GM10266 (cell line): ENCODE measurements around the gene BEST4.
"Not testable (repeated sequence)": the region's sequence is repeated elsewhere in the genome, so short reads cannot be mapped to it uniquely, and the experiment has no call there.

ENCODE experiments used
- DNase-seq: peaks from one replicate; pipeline ENCODE4 v3.0.0; 2012; ENCODE audit errors: extremely low spot score
- TF ChIP-seq, protein P1 (sequence below): IDR thresholded peaks from 2 replicates; pipeline ENCODE4 v1.5.1; 2012; ENCODE audit warnings: mild to moderate bottlenecking, low read depth; ENCODE audit not compliant: control insufficient read depth, insufficient read depth; ENCODE audit errors: missing control alignments

Gene BEST4

DNA sequence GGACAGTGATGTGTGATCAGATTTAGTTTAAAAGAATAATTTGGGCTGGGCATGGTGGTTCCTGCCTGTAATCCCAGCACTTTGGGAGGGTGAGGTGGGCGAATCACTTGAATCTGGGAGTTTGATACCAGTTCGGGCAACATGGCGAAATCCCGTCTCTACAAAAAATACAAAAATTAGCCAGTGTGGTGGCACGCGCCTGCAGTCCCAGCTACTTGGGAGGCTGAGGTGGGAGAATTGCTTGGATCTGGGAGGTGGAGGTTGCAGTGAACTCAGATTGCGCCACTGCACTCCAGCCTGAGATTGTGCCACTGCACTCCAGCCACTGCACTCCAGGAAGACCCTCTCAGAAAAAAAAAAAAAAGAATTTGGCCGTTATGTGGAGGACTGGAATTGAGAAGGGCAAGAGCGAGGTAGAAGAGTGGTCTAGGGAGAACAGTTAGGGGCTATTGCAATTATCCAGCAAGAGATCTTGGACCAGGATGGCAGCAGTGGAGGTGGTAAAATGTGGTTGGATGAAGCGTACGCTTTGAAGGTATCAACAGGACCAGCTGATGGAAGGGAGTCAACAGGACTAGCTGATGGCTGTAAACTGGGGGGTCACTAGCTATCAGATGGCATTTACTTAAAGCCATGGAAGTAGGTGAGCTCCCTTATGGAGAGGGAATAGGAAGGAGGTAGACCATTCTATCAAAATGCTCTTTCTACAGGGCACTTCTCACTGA lies 30.0 kb upstream of the BEST4 start:
- DNase-seq, result no peak
- TF ChIP-seq, protein P1, sequence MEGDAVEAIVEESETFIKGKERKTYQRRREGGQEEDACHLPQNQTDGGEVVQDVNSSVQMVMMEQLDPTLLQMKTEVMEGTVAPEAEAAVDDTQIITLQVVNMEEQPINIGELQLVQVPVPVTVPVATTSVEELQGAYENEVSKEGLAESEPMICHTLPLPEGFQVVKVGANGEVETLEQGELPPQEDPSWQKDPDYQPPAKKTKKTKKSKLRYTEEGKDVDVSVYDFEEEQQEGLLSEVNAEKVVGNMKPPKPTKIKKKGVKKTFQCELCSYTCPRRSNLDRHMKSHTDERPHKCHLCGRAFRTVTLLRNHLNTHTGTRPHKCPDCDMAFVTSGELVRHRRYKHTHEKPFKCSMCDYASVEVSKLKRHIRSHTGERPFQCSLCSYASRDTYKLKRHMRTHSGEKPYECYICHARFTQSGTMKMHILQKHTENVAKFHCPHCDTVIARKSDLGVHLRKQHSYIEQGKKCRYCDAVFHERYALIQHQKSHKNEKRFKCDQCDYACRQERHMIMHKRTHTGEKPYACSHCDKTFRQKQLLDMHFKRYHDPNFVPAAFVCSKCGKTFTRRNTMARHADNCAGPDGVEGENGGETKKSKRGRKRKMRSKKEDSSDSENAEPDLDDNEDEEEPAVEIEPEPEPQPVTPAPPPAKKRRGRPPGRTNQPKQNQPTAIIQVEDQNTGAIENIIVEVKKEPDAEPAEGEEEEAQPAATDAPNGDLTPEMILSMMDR, result no peak

DNA sequence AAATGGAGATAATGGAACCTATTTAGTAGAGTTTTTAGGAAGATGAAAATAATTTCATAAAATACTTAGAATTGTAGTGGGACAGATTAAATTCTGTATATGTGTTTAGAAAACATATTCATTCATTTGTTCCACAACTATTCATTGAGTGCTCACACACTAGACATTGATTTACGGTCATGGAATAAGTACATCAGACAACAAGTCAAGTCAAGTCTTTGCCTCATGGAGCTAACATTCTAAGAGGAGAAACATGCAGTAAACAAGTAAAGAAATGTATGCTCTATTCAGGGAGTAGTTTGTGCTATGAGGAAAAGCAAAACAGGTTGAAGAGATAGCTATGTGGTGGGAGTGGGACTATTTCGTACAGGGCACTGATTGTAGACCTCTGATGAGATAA lies 29.3 kb upstream of the BEST4 start:
- no peak for DNase-seq
- TF ChIP-seq, protein P1, result no peak

DNA sequence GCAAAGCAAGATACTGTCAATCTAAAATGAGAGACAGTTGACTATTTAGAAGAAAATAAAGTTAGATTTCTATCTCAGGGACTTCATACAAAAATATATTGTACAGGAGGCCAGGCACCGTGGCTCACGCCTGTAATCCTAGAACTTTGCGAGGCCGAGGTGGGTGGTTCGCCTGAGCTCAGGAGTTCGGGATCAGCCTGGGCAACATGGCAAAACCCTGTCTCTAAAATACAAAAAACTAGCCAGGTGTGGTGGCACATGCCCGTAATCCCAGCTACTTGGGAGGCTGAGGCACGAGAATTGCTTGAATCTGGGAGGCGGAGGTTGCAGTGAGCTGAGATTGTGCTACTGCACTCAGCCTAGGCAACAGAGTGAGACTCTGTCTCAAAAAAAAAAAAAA lies 28.0 kb upstream of the BEST4 start:
- DNase-seq, result not testable (repeated sequence)

DNA sequence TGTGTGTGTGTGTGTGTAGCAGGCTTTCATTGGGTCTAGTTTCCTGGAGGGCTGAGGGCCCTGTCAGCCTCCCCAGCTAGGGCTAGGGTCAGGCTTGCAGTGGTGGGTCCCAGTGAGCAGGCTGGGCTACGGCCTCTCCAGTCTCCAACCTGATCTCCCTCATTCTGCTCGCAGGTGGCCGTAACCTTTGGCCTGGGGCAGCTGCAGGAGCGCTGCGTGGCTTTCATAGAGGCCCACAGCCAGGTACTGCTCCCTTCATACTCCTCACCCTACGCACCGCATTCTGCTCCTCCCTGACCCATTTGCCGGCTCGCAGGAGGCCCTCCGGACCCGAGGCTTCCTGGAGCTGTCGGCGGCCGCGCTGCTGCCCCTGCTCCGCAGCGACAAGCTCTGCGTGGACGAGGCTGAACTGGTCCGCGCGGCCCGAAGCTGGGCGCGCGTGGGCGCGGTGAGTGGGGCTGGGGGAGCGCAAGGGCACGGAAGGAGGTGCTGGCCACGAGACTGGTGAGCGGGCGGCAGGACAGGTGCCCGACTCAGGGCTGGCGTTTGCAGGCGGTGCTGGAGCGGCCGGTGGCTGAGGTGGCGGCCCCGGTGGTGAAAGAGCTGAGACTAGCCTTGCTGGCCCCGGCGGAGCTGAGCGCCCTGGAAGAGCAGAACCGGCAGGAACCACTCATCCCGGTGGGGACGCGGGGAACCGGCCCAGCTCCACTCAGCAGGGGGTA lies 25.0 kb upstream of the BEST4 start:
- no peak for DNase-seq
- TF ChIP-seq, protein P1, result no peak

DNA sequence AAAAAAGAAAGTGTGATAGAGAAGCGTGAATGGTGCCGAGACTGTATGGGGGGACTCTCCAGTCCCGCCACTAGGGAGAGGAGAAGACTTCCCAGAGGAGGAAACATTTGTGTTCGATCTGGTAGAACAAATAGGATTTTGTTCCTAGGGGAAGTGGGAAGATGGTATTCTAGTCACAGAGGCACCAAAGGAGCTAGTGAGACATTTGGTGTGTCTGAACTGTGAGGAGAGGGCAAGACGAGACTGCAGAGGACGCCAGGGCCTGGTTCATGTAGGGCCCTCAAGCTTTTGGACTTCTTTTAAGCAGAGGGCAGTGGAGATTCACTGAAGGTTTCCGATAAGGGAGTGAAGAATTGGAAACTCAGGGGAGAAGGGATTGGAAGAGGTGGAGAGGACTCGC lies 23.3 kb upstream of the BEST4 start:
- DNase-seq, result no peak
- TF ChIP-seq, protein P1, result no peak

DNA sequence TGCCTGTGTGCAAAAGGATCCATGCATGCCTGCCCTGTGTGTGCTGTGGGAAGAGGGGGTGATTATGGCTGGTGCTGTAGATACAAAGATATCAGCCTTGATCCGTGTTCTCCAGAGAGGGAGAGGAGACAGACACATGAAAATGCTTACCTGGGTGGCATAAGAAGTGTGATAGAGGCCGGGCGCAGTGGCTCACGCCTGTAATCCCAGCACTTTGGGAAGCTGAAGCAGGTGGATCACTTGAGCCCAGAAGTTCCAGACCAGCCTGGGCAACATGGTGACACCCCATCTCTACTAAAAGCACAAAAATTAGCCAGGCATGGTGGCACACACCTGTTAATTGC lies 22.8 kb upstream of the BEST4 start:
- not testable (repeated sequence) for DNase-seq

DNA sequence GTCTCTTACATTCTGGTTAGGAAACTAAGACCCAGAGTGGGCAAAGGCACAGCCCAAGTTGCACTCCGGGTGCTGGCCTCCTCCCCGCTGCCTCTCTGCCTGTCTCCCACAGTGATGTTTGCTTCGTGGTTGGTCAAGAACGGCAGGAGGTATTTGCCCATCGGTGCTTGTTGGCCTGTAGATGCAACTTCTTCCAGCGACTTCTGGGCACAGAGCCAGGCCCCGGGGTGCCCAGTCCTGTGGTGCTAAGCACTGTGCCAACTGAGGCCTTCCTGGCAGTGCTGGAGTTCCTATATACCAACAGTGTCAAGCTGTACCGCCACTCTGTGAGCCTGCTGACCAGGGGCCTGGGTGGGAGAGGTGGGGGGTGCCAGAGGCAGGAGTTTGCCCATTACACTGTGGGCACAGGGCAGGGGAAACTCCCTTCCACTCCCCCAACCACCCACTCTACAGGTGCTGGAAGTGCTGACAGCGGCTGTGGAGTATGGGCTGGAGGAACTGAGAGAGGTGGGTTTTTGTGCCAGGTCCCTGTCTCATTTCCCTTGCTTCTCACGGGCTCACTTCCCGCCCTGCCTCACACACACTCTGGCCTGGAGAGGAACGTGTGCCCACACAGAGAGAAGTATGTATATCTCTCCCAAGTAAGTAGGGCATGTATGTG lies 22.3 kb upstream of the BEST4 start:
- no peak for DNase-seq
- TF ChIP-seq, protein P1, result no peak
